ENCODE results near the gene ARHGAP19. TPM values are rescaled to one million over a fixed set of nuclear protein-coding genes. Genes with fewer than 3 reads are reported as not detected.

The ARHGAP19 gene
- total RNA-seq, 1 experiment from 2014 or later, result 33.2 TPM

- H2BK5ac ChIP-seq (ENCODE audit: insufficient read length, low read length), result no peak overlapping the region
- Mint-ChIP-seq H3K4me3 (peak overlapping the region; percentile 72 to 85; a peak in 4 of 5 replicates), H3K36me3 (ENCODE audit: insufficient read depth in 1 of 3, low read depth in 3 of 3) (0 out of 7 replicates have a peak, but pooled peaks cover 0 to 5% (median 0%) of the 10 kb centered on the region in 3 experiments), H3K9me3 (no peaks in the 10 kb centered on the region; a peak in 1 of 5 replicates), H3K4me1 (peaks cover 41 to 44% of the 10 kb centered on the region in 2 experiments), H3K27me3 (ENCODE audit: low read depth) (peaks cover 33% of the 10 kb centered on the region), H3K27ac (peak overlapping the region in 1 of 3 experiments; percentile 7; a peak in 2 of 7 replicates)
- H3K4me2 ChIP-seq (ENCODE audit: insufficient read depth, insufficient read length, low read length), result peak overlapping the region; percentile 72
- no peak overlapping the region for H4K5ac ChIP-seq (ENCODE audit: insufficient read length, low read depth, low read length)
- H3T11ph ChIP-seq (ENCODE audit: low read length), result no peak overlapping the region
- no peak overlapping the region for H3K18ac ChIP-seq (ENCODE audit: insufficient read length, low read depth, low read length)
- no peak overlapping the region for H2BK120ac ChIP-seq (ENCODE audit: low read depth, low read length, poor library complexity, severe bottlenecking)
- H3K4me1 ChIP-seq (ENCODE audit: insufficient read depth, low read length), result peaks cover 3% of the 10 kb centered on the region; the same call in 1 of the 2 replicates
- whole genome bisulfite sequencing (ENCODE audit: extremely low coverage, insufficient read length, low lambda C conversion rate), result no CpG with 5 or more reads among the region's 3 CpGs
- H4K91ac ChIP-seq (ENCODE audit: insufficient read length, low read depth, low read length), result no peak overlapping the region
- no peaks in the 10 kb centered on the region for H3K9me3 ChIP-seq (ENCODE audit: control insufficient read depth, low read depth, low read length)
- H3K27ac ChIP-seq (ENCODE audit: insufficient read length, low read depth, low read length), result no peak overlapping the region
- H3K79me1 ChIP-seq (ENCODE audit: insufficient read depth, low read depth, low read length, poor library complexity, severe bottlenecking), result no peaks in the 10 kb centered on the region
- DNase-seq, result peak; percentile 41
- H3K79me2 ChIP-seq (ENCODE audit: insufficient read depth, low read length), result no peaks in the 10 kb centered on the region
- no peak overlapping the region for H2BK15ac ChIP-seq (ENCODE audit: low read depth, low read length)
- no peak overlapping the region for H3K9ac ChIP-seq (ENCODE audit: extremely low read depth, insufficient read length, low read length)
- no peak overlapping the region for H3K14ac ChIP-seq (ENCODE audit: insufficient read depth, low read length)
- no peak overlapping the region for H3K4ac ChIP-seq (ENCODE audit: low read depth, low read length)
- H2AK5ac ChIP-seq (ENCODE audit: insufficient read length, low read length), result no peak overlapping the region
- H4K20me1 ChIP-seq (ENCODE audit: control insufficient read depth, insufficient read depth, insufficient read length), result no peaks in the 10 kb centered on the region
- H2BK20ac ChIP-seq (ENCODE audit: low read depth, low read length, poor library complexity, severe bottlenecking), result no peak overlapping the region
- H2AFZ ChIP-seq (ENCODE audit: low read length), result no peak overlapping the region
- H4K8ac ChIP-seq (replicated peaks; ENCODE audit: insufficient read length, low read depth, low read length), result no peak overlapping the region
- H3K27me3 ChIP-seq (ENCODE audit: insufficient read depth, low read length), result peaks cover 9% of the 10 kb centered on the region; the same call in 1 of the 2 replicates
- no peak overlapping the region for H3K23ac ChIP-seq (ENCODE audit: insufficient read length, low read depth, low read length)
- no peak overlapping the region for H3K56ac ChIP-seq (ENCODE audit: insufficient read length, low read depth, low read length)
- no peak overlapping the region for H2BK12ac ChIP-seq (ENCODE audit: insufficient read length, low read depth, low read length)
- H3K23me2 ChIP-seq (ENCODE audit: insufficient read length, low read depth, low read length, poor library complexity, severe bottlenecking), result peaks cover 23% of the 10 kb centered on the region
- TF ChIP-seq CTCF (conservative IDR thresholded peaks at IDR 0.05), result no peak
Observed at GRCh38 chr10:97321804-97322190, 29.4 kb upstream of the ARHGAP19 start.
